HL-60/S4 treated with retinoic acid at 250 ng/mL for 4 days and 3 days (cell line): ENCODE measurements around the gene ZNF234.
"Not testable (repeated sequence)": the region's sequence is repeated elsewhere in the genome, so short reads cannot be mapped to it uniquely, and the experiment has no call there.

Experiments used
- in situ Hi-C: fragments of 300-500 bp; cut with MboI; formaldehyde crosslinking; loops from 2 replicates; pipeline ENCODE4 v1.7.0; 2022; ENCODE audit warnings: low sequenced_read_pairs

Gene ZNF234

DNA sequence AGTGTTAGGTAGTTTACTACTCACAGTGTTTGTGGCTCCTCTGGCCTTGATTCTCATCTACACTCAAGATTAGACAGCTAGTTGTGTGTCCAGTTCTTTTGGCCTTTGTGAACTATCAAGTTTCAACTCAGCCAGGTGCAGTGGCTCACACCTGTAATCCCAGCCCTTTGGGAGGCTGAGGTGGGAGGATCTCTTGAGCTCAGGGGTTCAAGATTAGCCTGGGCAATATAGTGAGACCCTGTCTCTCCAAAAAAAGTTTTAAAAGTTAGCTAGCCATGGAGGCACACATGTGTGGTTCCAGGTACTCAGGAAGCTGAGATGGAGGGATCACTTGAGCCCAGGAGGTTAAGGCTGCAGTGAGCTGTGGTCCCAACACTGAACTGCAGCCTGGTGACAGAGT lies 39.6 kb downstream of the ZNF234 start:
- in situ Hi-C loops = no loop called here

DNA sequence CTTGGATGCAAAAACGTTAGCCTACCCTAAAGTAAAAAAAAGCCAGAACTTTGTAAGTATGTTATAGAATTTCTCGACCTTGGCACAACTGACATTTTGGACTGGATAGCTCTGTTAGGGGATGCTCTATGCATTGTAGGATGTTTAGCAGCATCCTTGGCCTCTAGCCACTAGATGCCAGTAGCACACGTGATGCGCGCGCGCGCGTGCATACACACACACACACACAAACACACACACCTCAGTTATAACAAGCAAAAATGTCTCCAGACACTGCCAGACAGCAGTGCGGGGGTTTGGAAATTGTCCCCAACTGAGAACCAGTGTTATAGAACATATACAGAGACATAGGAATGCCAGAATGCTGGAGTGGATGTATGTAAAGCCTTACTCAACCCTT lies 40.8 kb downstream of the ZNF234 start:
- in situ Hi-C loops = no loop called here

DNA sequence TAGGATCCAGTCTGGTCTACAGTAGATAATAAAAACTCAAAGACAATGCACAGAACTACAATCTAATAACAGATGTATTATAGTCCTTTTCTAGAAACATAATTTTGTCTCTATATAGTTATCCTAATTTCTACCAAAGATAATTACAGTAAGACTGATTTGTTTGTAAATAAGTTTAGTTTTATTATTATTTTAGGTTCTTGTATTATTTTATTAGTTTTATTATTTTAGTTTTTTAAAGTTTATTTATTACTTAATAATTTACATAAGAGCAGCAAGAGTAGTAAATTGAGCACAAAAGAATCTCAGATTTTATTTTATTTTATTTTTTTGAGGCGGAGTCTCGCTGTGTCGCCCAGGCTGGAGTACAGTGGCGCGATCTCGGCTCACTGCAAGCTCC lies 48.7 kb downstream of the ZNF234 start:
- in situ Hi-C loops = no loop called here

DNA sequence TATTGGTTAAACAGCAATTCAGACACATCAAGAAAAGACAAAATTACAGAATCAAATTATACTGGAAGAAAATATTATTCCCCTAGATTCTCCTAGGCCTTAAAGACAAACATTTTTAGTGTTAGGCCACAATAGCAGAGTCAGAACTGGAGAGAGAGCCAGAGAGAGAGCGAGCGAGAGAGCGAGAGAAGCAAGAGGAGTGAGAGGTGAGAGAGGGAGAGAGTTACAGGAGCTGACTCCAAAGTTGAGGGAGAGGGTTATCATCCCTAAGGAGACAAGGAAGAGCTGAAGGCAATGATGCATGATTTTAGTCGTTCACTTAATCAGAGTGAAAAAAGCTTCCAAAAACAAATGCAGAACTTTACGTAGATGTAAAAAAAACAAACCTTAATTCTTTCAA lies 50.8 kb downstream of the ZNF234 start:
- in situ Hi-C loops = no loop called here

DNA sequence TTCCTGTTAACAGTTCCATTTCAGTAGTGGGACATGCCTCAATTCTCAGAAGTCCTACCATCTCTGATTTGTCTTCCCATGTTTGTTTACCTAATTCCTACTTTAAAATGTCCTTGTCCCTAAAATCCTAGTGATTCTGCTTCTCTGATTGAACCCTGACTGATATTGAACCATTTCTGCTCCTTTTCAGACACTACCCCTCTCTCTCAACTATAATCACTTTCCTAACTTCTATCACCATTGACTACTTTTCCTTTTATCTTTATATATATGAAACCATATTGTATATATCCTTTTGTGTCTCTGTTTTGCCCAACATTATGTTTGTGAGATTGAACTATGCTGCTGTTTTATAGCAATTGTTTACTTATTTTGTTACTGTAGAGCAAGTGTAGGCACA lies 55.4 kb downstream of the ZNF234 start:
- in situ Hi-C loops = no loop called here

DNA sequence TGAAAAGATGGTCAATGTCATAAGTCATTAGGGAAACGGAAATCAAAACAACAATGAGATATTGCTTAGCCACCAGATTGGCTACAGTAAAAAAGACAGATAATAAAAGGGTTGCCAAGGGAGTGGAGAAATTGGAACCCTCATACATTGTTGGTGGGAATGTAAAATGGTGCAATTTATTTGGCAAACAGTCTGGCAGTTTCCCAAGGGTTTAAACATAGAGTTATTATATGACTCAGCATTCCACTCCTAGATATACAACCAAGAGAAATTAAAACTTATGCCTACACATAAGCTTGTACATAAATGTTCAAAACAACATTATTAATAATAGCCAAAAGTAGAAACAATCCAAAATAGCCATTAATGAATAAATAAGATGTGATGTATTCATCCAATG lies 61.1 kb downstream of the ZNF234 start:
- in situ Hi-C loops = no loop called here

DNA sequence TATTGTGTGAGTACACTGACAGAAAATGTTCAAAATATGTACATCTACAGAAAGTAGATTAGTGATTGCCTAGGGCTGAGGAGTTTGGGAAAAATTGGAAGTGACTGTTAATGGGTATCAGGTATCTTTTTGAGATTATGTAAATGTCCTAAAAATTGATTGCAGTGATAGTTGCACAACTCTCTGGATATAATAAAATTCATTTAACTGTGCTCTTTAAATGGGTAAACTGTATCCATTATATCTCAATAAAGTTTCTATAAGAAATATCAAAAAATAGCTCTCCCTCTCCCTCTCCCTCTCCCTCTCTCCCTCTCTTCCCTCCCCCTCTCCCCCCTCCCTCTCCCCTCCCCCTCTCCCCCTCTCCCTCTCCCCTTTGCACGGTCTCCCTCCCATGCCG lies 61.6 kb downstream of the ZNF234 start:
- in situ Hi-C loops = no loop called here

DNA sequence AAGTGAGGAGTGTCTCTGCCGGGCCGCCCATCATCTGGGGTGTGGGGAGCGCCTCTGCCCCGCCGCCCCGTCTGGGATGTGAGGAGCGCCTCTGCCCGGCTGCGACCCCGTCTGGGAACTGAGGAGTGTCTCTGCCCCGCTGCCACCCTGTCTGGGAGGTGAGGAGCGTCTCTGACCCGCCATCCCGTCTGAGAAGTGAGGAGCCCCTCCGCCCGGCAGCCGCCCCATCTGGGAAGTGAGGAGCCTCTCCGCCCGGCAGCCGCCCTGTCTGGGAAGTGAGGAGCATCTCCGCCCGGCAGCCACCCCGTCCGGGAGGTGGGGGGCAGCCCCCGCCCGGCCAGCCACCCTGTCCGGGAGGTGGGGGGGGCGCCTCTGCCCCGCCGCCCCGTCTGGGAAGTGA lies 62.5 kb downstream of the ZNF234 start:
- in situ Hi-C loops = not testable (repeated sequence)

DNA sequence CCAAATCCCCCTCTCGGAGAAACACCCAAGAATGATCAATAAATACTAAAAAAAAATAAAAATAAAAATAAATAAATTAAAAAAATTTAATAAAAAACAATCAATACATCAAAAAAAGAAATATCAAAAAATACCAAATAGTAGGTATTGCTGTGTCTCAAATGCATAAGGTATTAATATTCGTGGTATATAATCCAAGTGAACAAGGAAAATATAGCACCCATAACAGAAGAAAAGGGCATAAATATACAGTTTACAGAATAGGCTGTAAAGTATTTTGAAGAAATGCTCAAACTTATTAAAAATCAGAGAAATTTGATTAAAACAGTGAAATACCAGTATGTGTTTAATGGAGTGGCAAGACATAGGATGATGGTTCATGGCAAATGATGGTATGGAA lies 63.4 kb downstream of the ZNF234 start:
- in situ Hi-C loops = no loop called here

DNA sequence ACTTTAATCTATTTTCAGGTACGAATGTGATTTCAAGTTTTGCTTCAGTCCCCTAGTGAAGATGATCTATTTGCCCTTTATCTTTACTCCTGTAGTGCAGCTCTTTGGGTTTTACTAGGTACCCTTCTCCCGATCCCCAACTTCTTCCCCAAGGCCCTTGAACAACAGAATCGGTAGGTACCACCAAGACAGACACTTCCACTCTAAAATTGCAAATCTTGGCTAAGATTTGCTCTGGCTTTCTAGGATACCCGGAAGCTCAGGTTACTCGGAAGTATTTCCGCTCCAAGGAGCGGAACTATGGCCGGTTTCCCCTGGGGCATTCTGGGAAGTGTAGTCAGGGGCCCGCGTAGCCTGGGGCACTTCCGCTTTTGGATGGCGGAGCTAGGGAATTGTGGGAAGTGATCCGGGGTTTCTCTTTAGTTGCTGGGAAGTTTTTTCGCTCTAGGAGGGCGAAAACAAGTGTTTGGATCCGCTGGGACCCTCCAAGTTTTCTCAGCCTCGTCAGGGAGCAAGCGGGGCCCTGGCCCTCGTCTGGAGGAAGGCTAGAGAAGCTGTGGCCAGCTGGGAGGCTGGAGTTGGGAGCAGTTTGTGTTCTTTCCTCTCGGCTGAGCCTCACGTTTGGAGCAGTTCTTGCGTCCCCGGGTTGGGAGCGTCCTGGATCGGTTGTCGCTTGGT lies 65.9 kb downstream of the ZNF234 start:
- in situ Hi-C loops = no loop called here
